Measurements from ENCODE around the gene TMX2. TPM values are rescaled to one million over a fixed set of nuclear protein-coding genes. Genes with fewer than 3 reads are reported as not detected.
A peak's percentile ranks its signal among the peaks of the same experiment; 100 is the strongest.

Gene TMX2
- total and polyA plus RNA-seq, 12 donors: 47.0 to 210 (median 91.9) TPM

DNA sequence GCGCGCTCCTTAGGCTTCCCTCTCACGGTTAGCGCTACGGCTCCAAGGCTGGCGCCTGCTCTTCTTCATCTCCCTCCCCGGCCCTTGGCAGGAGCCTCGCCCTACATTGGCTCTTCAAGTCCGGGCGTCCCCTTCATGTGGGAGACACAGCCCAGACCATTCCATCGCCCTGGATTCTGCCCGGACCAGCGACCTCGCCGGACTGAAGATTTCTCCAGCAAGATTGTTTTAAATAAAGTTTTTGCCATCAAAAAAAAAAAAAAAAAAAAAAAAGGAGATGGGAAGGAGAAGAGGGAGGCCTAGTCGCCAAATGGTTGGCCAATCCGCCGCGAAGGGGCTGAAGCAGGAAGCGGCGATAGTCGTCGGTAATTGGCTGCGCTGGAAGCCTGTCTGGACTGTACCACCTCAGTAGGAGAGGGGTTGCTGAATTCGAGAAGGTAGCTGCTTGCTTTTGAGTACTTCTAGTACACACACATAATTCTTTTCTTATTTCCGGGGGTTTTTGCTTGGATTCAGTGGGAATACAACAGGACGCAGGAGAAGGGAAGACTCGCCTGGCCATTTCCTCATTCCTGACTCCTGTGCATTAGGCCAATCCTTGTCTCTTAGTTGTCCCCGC lies 45.2 kb upstream of the TMX2 start:
- Histone ChIP-seq H3K27me3 (no peaks in the 10 kb centered on the region), H3K4me3 (peak overlapping the region in 3 of 4 donors; percentile 59 to 94 (median 84)), H3K4me1 (replicated peaks in 1 of 2) (peaks cover 12 to 36% of the 10 kb centered on the region in 2 donors), H3K27ac (peak overlapping the region; percentile 81 to 100 (median 94)), H3K9me3 (replicated peaks in 1 of 3) (no peaks in the 10 kb centered on the region), H3K36me3 (replicated peaks in 1 of 2) (peaks cover 0 to 9% of the 10 kb centered on the region in 2 donors)
- TF ChIP-seq, protein P1, sequence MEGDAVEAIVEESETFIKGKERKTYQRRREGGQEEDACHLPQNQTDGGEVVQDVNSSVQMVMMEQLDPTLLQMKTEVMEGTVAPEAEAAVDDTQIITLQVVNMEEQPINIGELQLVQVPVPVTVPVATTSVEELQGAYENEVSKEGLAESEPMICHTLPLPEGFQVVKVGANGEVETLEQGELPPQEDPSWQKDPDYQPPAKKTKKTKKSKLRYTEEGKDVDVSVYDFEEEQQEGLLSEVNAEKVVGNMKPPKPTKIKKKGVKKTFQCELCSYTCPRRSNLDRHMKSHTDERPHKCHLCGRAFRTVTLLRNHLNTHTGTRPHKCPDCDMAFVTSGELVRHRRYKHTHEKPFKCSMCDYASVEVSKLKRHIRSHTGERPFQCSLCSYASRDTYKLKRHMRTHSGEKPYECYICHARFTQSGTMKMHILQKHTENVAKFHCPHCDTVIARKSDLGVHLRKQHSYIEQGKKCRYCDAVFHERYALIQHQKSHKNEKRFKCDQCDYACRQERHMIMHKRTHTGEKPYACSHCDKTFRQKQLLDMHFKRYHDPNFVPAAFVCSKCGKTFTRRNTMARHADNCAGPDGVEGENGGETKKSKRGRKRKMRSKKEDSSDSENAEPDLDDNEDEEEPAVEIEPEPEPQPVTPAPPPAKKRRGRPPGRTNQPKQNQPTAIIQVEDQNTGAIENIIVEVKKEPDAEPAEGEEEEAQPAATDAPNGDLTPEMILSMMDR (IDR thresholded peaks at IDR 0.05): no peak
- peak; percentile 21 to 69 for TF ChIP-seq POLR2A (IDR thresholded peaks at IDR 0.05)
- intact Hi-C loops (cut with DNase I): no loop called here
- peak; percentile 96 to 99 (median 99) for DNase-seq
- 0 to 1% (median 0%) methylated on average over 25 to 29 of the region's 29 CpGs for WGBS, 4 donors

DNA sequence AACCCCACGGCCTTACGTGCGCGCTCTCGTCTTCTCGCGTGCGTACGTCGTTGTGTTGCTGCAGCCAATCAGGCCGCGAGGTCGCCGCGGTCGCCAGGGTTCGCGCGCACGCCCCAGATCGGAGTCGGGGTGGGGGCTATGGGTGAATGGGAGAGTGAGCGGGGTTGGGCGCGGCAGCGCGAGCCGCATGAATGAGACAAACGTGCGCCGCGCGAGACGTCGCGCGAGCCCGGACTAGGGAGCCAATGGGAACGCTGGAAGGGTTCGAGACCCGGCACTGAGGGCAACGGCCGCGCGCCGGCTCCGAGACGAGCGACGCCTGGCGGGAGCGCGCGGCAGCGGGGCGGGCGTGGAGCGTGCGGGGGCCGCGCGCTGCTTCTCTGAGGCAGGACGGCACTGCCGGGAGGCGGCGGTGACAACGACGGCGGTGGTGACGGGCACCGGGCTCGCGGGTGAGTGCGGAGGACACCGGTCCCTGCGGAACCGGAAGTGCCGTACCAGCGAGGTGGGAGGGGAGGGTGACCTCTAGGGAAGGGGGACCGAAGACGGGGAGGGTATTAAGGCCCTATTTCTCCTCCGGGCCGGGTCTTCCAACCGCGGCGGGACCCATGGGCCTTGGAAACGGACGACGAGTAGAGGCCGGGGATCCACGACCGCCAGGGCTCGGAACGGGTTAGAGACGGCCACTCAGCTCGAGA lies 44.5 kb upstream of the TMX2 start, which contains the start of gene ZDHHC5:
TSS of gene ZDHHC5 (plus strand) at position 379 of the 698 bp plus-strand sequence. CDS start 4,977 bp downstream, outside the sequence.
- H3K36me3 ChIP-seq (replicated peaks in 1 of 2): peaks cover 0 to 11% of the 10 kb centered on the region in 2 donors
- WGBS, 4 donors: 0 to 1% (median 0%) methylated on average over 30 to 96 of the region's 96 CpGs
- no peaks in the 10 kb centered on the region for H3K27me3 ChIP-seq
- H3K4me1 ChIP-seq (replicated peaks in 1 of 2): peaks cover 12 to 36% of the 10 kb centered on the region in 2 donors
- intact Hi-C loops (cut with DNase I): no loop called here
- H3K4me3 ChIP-seq: peak within 1 kb of the TSS; percentile 79 to 94 (median 84)
- peak within 1 kb of the TSS; percentile 81 to 100 (median 94) for H3K27ac ChIP-seq
- DNase-seq: peak; percentile 99 to 100 (median 99)
- peak; percentile 91 to 95 for TF ChIP-seq POLR2A (IDR thresholded peaks at IDR 0.05)
- TF ChIP-seq, protein P1 (IDR thresholded peaks at IDR 0.05): peak in 4 of 6 experiments; percentile 20 to 59 (median 44)
- no peaks in the 10 kb centered on the region for H3K9me3 ChIP-seq (replicated peaks in 1 of 3)

DNA sequence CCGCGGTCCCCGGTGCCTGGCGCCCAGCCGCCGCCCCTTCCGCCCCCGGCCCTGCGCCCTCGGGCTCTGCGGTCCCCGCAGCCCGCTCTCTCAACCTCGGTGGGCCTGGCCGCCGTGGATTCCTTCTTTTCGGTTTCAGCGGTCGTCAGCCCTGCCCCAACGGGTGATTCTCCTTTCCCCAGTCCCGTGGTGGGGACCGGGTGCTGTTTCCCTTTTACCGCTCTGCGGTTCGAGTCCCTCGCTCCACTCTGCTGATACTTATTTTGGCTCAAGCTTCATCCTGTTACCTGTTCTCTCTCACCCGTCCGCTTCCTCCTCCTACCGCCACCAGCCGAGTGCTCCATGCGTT lies 44.0 kb upstream of the TMX2 start:
- Histone ChIP-seq H3K4me3 (peak overlapping the region; percentile 79 to 94 (median 84)), H3K27me3 (no peaks in the 10 kb centered on the region), H3K36me3 (replicated peaks in 1 of 2) (peaks cover 0 to 16% of the 10 kb centered on the region in 2 donors), H3K27ac (peak overlapping the region; percentile 81 to 100 (median 94)), H3K9me3 (replicated peaks in 1 of 3) (no peaks in the 10 kb centered on the region), H3K4me1 (replicated peaks in 1 of 2) (peaks cover 12 to 36% of the 10 kb centered on the region in 2 donors)
- DNase-seq: peak in 2 of 7 donors; percentile 28 to 45
- 0 to 1% (median 0%) methylated on average over 17 to 31 of the region's 31 CpGs for WGBS, 4 donors
- TF ChIP-seq, protein P1 (IDR thresholded peaks at IDR 0.05): no peak
- no peak for TF ChIP-seq POLR2A (IDR thresholded peaks at IDR 0.05)
- intact Hi-C loops (cut with DNase I): no loop called here

DNA sequence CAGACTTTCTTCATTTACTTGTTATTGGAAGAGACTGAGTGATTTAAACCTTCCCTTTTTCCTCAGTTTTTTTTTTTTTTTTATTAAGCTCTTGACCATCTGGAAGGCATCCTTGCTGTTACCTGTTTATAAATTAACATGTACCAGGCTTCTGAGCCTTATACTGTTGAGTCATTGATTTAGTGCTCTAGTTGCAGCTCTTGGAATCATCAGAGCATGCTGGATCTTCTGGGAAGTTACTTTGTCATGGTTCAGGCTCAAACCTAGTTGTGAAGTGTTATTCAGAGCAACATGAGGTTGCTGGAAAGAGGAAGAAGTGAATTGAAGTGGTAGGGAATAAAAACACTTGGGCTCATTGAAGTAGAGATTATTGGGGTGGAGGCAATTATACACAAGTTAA lies 38.1 kb upstream of the TMX2 start:
- Histone ChIP-seq H3K4me1 (replicated peaks in 1 of 2) (peaks cover 7 to 22% of the 10 kb centered on the region in 2 donors), H3K27ac (no peak overlapping the region), H3K27me3 (no peaks in the 10 kb centered on the region), H3K36me3 (replicated peaks in 1 of 2) (peaks cover 0 to 39% of the 10 kb centered on the region in 2 donors), H3K9me3 (replicated peaks in 1 of 3) (no peaks in the 10 kb centered on the region), H3K4me3 (no peak overlapping the region)
- DNase-seq: no peak
- intact Hi-C loops (cut with DNase I): no loop called here
- TF ChIP-seq POLR2A (IDR thresholded peaks at IDR 0.05): no peak
- TF ChIP-seq, protein P1 (IDR thresholded peaks at IDR 0.05): no peak

All from adrenal gland (tissue), 12 donors.